KBM-7 (cell line): ENCODE data around the gene POC1B.

ENCODE experiments used
- DNase-seq: peaks from one replicate; pipeline ENCODE4 v3.0.0-alpha.2; 2015
- in situ Hi-C: fragments of 300-500 bp; cut with MboI; formaldehyde crosslinking; loops from 2 replicates; pipeline ENCODE4 v1.14.3; 2020; ENCODE audit warnings: low sequenced_read_pairs, low pct_unique_long_range_greater_than_20kb, mixed read lengths

POC1B gene

GRCh38 chr12:89540586-89540985 lies 14.7 kb upstream of the POC1B start:
- in situ Hi-C loops = no loop called here
- no peak for DNase-seq

GRCh38 chr12:89539426-89540223 lies 13.8 kb upstream of the POC1B start:
- DNase-seq = no peak
- in situ Hi-C loops = no loop called here

GRCh38 chr12:89538897-89539296 lies 13.1 kb upstream of the POC1B start:
- in situ Hi-C loops = no loop called here
- DNase-seq = no peak

- in situ Hi-C loops = no loop called here
These were observed 11.5 kb upstream of the POC1B start for GRCh38 chr12:89537389-89537788.

GRCh38 chr12:89529738-89530137 lies 3.9 kb upstream of the POC1B start:
- in situ Hi-C loops = no loop called here
- DNase-seq = peak; percentile 81

More at GRCh38 chr12:89537389-89537788, 11.5 kb upstream of the POC1B start:
- DNase-seq = no peak

- DNase-seq = peak; percentile 75
- in situ Hi-C loops = no loop called here
These were observed 2.6 kb upstream of the POC1B start for GRCh38 chr12:89528434-89528833.

GRCh38 chr12:89525305-89525823 lies 483 bp downstream of the POC1B start:
- in situ Hi-C loops = no loop called here
- peak; percentile 47 for DNase-seq

- in situ Hi-C loops = no loop called here
These were observed 1.1 kb downstream of the POC1B start, which contains the start of gene GALNT4 for GRCh38 chr12:89524541-89525304. Gene GALNT4 (minus strand): TSS chr12:89524796. CDS start chr12:89524549, 247 bp downstream.

GRCh38 chr12:89523843-89524540 lies 1.9 kb downstream of the POC1B start:
- no peak for DNase-seq
- in situ Hi-C loops = no loop called here

More at GRCh38 chr12:89524541-89525304, 1.1 kb downstream of the POC1B start, which contains the start of gene GALNT4:
- DNase-seq = peak; percentile 91

GRCh38 chr12:89523393-89523792 lies 2.5 kb downstream of the POC1B start:
- in situ Hi-C loops = no loop called here
- DNase-seq = no peak

GRCh38 chr12:89521364-89522223 lies 4.3 kb downstream of the POC1B start:
- no peak for DNase-seq

GRCh38 chr12:89517720-89518119 lies 8.1 kb downstream of the POC1B start:
- in situ Hi-C loops = no loop called here
- DNase-seq = no peak

More at GRCh38 chr12:89521364-89522223, 4.3 kb downstream of the POC1B start:
- in situ Hi-C loops = no loop called here

GRCh38 chr12:89516633-89517032 lies 9.2 kb downstream of the POC1B start:
- no peak for DNase-seq
- in situ Hi-C loops = no loop called here

GRCh38 chr12:89514751-89515150 lies 11.1 kb downstream of the POC1B start:
- in situ Hi-C loops = no loop called here

GRCh38 chr12:89513544-89513943 lies 12.3 kb downstream of the POC1B start:
- no peak for DNase-seq
- in situ Hi-C loops = no loop called here

More at GRCh38 chr12:89514751-89515150, 11.1 kb downstream of the POC1B start:
- DNase-seq = no peak

- DNase-seq = no peak
- in situ Hi-C loops = no loop called here
These were observed 18.6 kb downstream of the POC1B start for GRCh38 chr12:89507015-89507824.

GRCh38 chr12:89506050-89506449 lies 19.8 kb downstream of the POC1B start:
- DNase-seq = no peak
- in situ Hi-C loops = no loop called here
